ENCODE measurements around the gene APLP2. TPM values are rescaled to one million over a fixed set of nuclear protein-coding genes. Genes with fewer than 3 reads are reported as not detected.

APLP2 gene
- total and polyA plus RNA-seq, 2 of the 4 experiments (the other 2 are of a cell fraction) = 127 to 235 TPM

- no peak overlapping the region for H2BK5ac ChIP-seq (ENCODE audit: low read depth, low read length, poor library complexity, severe bottlenecking)
- no peak overlapping the region for H2AK9ac ChIP-seq (replicated peaks; ENCODE audit: low read depth, low read length, poor library complexity)
- in situ Hi-C loops (cut with MboI; ENCODE audit: low sequenced_read_pairs) = no loop called here
- peaks cover 59% of the 10 kb centered on the region for H4K20me1 ChIP-seq (ENCODE audit: insufficient read depth, low read length)
- H3K56ac ChIP-seq (ENCODE audit: extremely low read depth, insufficient read depth, low read length) = no peak overlapping the region
- H3K14ac ChIP-seq (replicated peaks; ENCODE audit: low read depth, low read length) = no peak overlapping the region
- H2BK120ac ChIP-seq (ENCODE audit: low read depth, low read length) = no peak overlapping the region
- ChIA-PET CTCF (no interaction called here), POLR2A (ENCODE audit: unreplicated experiment) (no interaction called here)
- no peak overlapping the region for H3K27ac ChIP-seq (ENCODE audit: insufficient read depth, low read length)
- H3K4me3 ChIP-seq (ENCODE audit: insufficient read depth, low read depth, low read length) = no peak overlapping the region
- no peak overlapping the region for H2AK5ac ChIP-seq (ENCODE audit: low read depth, low read length)
- H3K4ac ChIP-seq (ENCODE audit: low read depth, low read length) = no peak overlapping the region
- H3K18ac ChIP-seq (ENCODE audit: low read depth, low read length) = no peak overlapping the region
- H3K9me1 ChIP-seq (ENCODE audit: insufficient read depth, low read length) = peaks cover 8% of the 10 kb centered on the region; the same call in 1 of the 2 replicates
- no peak overlapping the region for H3K4me2 ChIP-seq (ENCODE audit: low read depth, low read length)
- H4K91ac ChIP-seq (ENCODE audit: insufficient read depth, low read depth, low read length) = no peak overlapping the region
- no CpG with 5 or more reads among the region's 1 CpG for WGBS, 2 experiments (ENCODE audit: extremely low coverage in 2 of 2, insufficient read length in 1 of 2)
- DNase-seq (no peak), ATAC-seq (ENCODE audit: low read depth) (no peak)
- H3K27me3 ChIP-seq (ENCODE audit: control insufficient read depth, insufficient read depth, low read length) = peaks cover 13% of the 10 kb centered on the region
- BruUV-seq (replicated peaks) = no TSS peak
- no peak overlapping the region for H4K5ac ChIP-seq (ENCODE audit: low read depth, low read length)
- H3K23ac ChIP-seq (ENCODE audit: low read depth, low read length) = no peak overlapping the region
- no peaks in the 10 kb centered on the region for H3K4me1 ChIP-seq (ENCODE audit: control insufficient read depth, insufficient read depth, low read length)
- H3K9me3 ChIP-seq (ENCODE audit: control insufficient read depth, insufficient read depth, low read length) = no peaks in the 10 kb centered on the region
- H3K36me3 ChIP-seq (ENCODE audit: control insufficient read depth, insufficient read depth, low read length) = peaks cover 2% of the 10 kb centered on the region; the same call in 1 of the 2 replicates
- H2BK15ac ChIP-seq (ENCODE audit: low read depth, low read length) = no peak overlapping the region
- no peak overlapping the region for H2BK20ac ChIP-seq (ENCODE audit: low read depth, low read length)
- TF ChIP-seq USF2 (IDR thresholded peaks at IDR 0.05; ENCODE audit: low read depth, low read length) (no peak), MAFK (IDR thresholded peaks at IDR 0.05; ENCODE audit: low read depth, low read length) (no peak), MAZ (IDR thresholded peaks at IDR 0.05; ENCODE audit: borderline replicate concordance, low read depth, low read length) (no peak), ELK1 (IDR thresholded peaks at IDR 0.05; ENCODE audit: borderline replicate concordance, low read depth, low read length) (no peak), RCOR1 (IDR thresholded peaks at IDR 0.05; ENCODE audit: insufficient replicate concordance, low read length) (no peak), FOS (IDR thresholded peaks at IDR 0.05; ENCODE audit: low read depth, low read length) (no peak), CHD1 (IDR thresholded peaks at IDR 0.05; ENCODE audit: low read depth, low read length) (no peak)
- peaks cover 18 to 39% of the 10 kb centered on the region in 2 experiments for H3K79me1 ChIP-seq (ENCODE audit: low read depth in 1 of 2, low read length in 2 of 2)
- H2AFZ ChIP-seq (replicated peaks; ENCODE audit: low read length, poor library complexity) = no peak overlapping the region
- intact Hi-C loops (cut with micrococcal nuclease) = no loop called here
- H3K9ac ChIP-seq (ENCODE audit: low read depth, low read length) = no peak overlapping the region
- H4K8ac ChIP-seq (ENCODE audit: low read depth in 2 of 2, low read length in 2 of 2) = no peak overlapping the region
- dilution Hi-C loops (cut with HindIII; ENCODE audit: low sequenced_read_pairs, unreplicated experiment) = no loop called here
Observed at GRCh38 chr11:130095326-130095725, 25.6 kb downstream of the APLP2 start.
